Myocyte (in vitro differentiated cells): ENCODE data around the gene SYNDIG1. TPM values are rescaled to one million over a fixed set of nuclear protein-coding genes. Genes with fewer than 3 reads are reported as not detected.
"Not testable (repeated sequence)": the region's sequence is repeated elsewhere in the genome, so short reads cannot be mapped to it uniquely, and the experiment has no call there.

ENCODE experiments used
- DNase-seq: peaks from one replicate; pipeline ENCODE4 v3.0.0-alpha.2; 2012; ENCODE audit warnings: low read depth
- total RNA-seq: library from RNA; depleted of rRNA; stranded (reverse); fragments of >200 nt; gene quantifications from 2 replicates; pipeline ENCODE4 v1.2.3, GENCODE V29; 2014

The SYNDIG1 gene
- total RNA-seq, 1 donor from 2014 or later = not detected

- no peak for DNase-seq
Measured at GRCh38 chr20:24608926-24609667, 139.7 kb downstream of the SYNDIG1 start.

- DNase-seq = no peak
Measured at GRCh38 chr20:24609757-24610156, 140.3 kb downstream of the SYNDIG1 start.

GRCh38 chr20:24610341-24611115 is 141.1 kb downstream of the SYNDIG1 start:
- DNase-seq = no peak

DNA sequence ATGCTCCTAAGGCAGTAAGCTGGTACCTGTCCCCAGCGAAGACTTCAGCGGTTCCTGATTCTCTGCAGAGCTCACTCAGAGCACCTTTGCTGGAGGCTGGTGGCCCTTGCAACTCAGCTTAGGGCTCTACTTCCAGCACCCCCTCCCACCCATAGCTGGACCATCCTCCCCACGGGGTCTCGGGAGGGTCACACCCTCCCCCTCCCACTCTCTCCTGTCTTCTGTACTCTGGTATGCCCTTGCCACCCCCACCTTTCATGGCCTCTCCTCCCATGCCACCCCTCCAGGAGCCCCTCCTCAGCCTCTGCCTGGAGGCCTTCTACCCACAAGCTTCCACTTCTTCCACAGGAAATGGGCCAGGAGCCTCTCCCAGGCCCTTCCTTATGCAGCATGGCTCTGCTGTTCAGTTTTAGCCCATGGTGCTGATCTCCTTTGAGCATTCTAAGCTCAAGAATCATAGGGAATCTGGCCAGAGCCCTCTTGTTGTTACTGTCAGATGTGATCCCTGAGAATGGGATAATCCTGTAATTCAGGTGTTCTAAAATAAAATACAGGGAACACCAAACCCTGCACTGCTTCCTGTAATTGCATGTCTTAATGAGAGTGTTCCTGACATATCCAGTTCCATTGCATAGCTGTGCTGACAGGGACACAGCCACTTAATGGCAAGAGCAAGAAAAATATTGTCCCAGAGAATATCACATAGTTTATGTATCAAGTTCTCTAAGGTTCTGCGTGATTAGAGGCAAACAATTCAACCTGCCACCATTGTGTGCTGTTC is 142.1 kb downstream of the SYNDIG1 start:
- no peak for DNase-seq

DNA sequence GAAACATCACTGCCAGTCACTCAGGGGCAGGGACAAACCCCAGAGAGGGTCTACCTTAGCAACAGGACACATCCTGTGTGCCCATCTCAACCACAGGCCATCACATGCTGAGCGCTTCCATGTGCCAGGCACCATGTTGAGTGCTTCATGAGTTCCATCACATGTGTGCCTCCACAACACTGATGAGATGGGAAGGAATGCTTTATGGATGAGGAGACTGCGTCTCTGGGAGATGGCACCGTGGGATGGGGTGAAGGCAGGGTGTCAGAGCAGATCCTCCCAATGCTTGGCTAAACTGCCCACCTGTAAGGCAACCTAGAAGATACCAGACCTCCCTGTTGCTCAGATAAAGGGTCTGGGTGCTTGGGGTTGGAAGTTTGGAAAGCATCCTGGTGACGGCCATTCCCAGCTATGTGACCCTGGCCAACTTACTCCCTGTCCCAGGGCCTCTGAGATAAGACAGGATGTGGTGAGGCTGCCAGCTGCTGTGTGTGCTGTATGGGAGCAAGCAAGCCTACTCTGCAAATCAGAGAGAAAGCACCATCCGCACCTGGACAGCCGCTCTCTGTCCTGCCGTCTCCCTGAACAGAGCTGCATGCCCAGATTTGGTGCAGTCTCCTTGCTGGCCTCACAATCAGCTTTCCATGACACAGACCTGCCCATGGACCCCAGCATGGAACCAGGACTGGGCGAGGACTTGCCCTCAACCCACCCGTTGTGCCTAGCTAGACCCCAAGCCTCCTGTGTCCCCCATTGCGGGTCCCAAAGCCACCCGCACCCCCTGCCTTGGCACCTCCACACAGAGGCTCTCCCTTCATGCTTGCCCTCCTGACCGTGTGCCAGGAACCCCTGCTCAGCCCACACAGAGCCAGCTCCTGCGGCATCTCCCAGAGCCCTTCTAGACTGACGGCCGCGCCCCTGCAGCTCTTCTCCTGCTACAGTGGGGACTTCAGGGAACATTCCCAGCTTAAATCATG is 143.7 kb downstream of the SYNDIG1 start:
- DNase-seq = peak; percentile 30

- DNase-seq = no peak
Measured at GRCh38 chr20:24614341-24614740, 144.9 kb downstream of the SYNDIG1 start.

GRCh38 chr20:24615353-24615752 is 145.9 kb downstream of the SYNDIG1 start:
- DNase-seq = no peak

DNA sequence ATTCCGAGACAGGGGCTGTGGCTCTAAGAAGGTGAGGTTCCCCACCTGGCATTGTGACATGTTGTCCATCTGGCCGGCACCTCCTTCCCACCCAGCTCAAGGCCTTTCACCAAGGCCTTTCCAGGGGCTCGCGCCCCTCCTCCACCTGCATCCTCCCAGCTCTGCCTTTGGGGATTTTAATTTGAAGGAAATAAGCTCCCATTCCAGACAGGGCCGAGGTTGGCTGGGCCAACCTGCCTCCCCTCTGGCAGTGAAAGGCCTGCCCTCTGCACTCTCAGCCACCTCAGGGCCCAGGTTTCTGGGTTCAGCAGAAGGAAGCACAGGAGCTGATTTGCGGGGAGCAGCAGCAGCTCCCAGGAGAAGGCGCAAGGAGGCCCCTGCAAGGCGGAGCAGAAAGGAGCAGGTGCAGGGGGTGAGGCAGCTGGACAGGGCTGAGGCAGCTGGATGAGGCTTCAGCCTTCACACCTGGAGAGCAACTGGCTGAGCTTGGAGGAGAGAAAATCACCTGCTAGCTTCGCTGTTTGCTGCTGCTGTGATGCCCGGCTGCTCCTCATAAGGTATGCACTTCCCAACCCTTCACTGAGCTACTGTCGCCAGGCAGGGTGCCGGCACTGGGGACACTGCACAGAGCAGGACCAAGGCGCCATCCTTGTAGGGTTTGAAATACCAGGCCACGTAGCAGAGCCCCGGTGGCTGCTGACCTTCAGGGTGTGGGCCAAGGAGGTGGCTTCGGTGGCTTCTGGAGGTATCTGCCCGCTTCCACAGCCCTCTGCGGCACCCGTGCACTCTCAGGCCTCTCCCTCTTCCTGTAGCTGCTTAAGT is 147.0 kb downstream of the SYNDIG1 start:
- no peak for DNase-seq

DNA sequence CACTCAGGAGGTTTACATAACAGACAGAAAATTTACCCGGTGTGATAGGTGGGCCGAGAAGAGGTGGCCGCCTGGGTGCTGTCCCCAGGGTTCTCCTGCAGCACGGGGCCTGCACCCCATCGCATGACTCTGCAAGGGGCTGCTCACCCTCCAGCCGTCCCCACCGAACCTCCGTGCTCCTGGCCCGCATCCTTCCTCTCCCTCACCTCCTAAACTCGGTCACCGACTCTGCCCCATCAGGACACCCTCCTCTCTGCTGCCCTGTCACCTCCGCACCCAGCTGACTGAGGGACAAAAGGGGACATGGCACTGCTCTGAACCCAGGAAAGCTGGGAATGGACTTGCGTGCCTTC is 147.6 kb downstream of the SYNDIG1 start:
- DNase-seq = no peak

DNA sequence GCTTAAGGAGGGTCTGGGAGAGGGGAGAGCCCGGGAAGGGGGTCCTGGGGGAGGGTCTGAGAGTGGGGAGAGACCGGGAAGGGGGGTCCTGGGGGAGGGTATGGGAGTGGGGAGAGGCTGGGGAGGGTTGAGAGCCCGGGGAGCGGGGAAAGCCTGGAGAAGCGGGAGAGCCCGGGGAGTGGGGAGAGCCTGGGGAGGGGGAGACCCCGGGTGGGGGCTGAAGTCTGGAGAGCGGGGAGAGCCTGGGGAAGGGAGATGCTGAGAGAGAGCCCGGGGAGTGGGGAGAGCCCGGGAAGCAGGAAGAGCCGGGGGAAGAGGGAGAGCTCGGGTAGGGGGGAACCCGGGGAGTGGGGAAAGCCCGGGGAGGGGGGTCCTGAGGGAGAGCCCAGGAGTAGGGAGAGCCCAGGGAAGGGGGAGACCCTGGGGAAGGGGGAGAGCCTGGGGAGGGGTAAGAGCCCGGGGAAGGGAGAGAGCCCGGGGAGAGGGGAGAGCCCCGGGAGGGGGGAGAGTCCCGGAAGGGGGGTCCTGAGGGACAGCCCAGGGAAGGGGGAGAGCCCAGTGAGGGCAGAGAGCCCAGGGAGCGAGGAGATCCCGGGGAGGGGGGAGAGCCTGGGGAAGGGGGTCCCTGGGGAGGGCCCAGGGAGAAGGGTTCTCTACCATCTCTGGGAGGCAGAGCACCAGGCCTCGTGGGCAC is 148.5 kb downstream of the SYNDIG1 start:
- DNase-seq = no peak

- DNase-seq = no peak
Measured at GRCh38 chr20:24618739-24619138, 149.3 kb downstream of the SYNDIG1 start.

- DNase-seq = no peak
Measured at GRCh38 chr20:24619212-24619611, 149.8 kb downstream of the SYNDIG1 start.

DNA sequence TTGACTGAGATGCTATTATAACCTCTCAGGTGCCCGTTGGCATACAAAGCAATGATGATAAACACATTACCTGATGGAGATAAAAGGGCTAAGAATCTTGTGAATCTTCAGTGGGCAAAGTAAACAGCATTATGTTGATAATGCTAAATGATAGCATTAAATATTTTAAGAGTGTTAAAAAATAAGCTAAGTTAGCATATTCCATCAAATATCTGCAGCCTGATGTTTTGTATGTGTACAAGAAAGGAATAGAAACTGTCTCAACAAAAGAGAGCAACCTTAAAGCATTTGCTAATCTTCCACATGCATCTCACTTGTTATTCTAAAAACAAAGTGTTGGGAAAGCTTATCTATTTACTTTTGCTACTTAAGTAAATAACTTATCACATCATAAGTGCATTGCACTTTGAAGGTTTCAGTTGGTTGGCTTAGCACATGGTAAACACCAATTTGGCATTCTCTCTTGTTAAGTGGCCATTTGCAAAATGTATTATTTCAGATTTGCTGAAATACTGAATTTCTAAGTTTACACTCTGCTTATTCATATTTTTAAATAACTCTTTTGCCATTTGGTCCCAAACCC is 151.6 kb downstream of the SYNDIG1 start:
- DNase-seq = no peak

- DNase-seq = peak; percentile 22
Measured at GRCh38 chr20:24622856-24623255, 153.4 kb downstream of the SYNDIG1 start.

- not testable (repeated sequence) for DNase-seq
Measured at GRCh38 chr20:24626141-24626540, 156.7 kb downstream of the SYNDIG1 start.

- no peak for DNase-seq
Measured at GRCh38 chr20:24627291-24627690, 157.9 kb downstream of the SYNDIG1 start.

DNA sequence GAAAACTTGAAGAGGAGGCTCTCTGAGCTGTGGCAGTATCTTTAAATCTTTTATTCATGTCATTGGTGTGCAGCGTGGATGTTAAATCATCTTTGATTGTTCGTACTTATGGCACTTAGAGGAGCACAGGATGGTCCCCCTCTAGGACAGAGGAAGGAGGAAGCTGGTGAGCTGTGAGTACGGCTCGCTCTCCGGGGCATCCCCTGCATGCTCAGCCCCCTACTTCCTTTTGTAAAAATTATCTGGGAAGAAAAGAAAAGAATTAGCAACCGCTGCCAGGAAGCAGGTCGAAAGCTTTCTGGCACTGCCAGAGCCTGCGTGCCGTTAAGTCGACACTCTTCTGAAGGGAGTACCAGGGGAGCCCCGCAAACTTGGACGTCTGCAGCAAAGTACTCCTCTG is 158.5 kb downstream of the SYNDIG1 start:
- no peak for DNase-seq

- no peak for DNase-seq
Measured at GRCh38 chr20:24628985-24629384, 159.6 kb downstream of the SYNDIG1 start.

DNA sequence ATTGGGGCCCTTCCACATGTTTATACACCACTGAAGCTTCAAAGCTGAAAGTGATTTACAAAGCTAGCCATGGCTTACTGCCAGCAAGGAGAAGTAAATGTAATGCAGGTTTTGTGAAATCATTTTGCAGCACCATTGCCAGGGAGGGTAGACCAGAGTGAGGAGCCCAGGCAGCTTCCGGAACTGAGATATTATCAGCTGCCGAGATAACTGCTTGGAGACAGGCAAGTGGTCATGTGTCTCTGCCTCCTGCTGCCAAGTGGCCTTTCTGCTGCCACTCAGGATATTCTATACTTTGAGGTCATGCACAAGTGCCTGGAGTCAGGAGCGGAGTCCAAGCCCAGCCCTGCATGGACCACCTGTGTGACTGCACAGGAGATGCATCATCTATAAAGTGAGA is 160.2 kb downstream of the SYNDIG1 start:
- no peak for DNase-seq
